Central memory CD8-positive, alpha-beta T cell (primary cell): ENCODE data around the gene KRTAP2-3.
"Not testable (repeated sequence)": the region's sequence is repeated elsewhere in the genome, so short reads cannot be mapped to it uniquely, and the experiment has no call there.

Source experiments
- ATAC-seq: fragments of 150-1000 bp; cut with Tn5 transposase; replicated peaks from 2 replicates; pipeline ENCODE4 v1.10.0; 2022; ENCODE audit warnings: mild to moderate bottlenecking, moderate FRiP score, moderate number of reproducible peaks; ENCODE audit not compliant: poor library complexity, severe bottlenecking; ENCODE audit errors: extremely low read depth
- DNase-seq, 2 donors: peaks; one replicate each; pipeline ENCODE4 v3.0.0; 2021; ENCODE audit warnings: low spot score in 2 of 2
- H3K27ac Mint-ChIP-seq: one replicate; pipeline ENCODE4 v1.8.0; 2022; ENCODE audit warnings: low read depth, mild to moderate bottlenecking, moderate library complexity, mixed read lengths
- H3K27me3 Mint-ChIP-seq: one replicate; pipeline ENCODE4 v1.8.0; 2022; ENCODE audit warnings: mixed read lengths
- H3K36me3 Mint-ChIP-seq: one replicate; pipeline ENCODE4 v1.8.0; 2022; ENCODE audit warnings: mild to moderate bottlenecking, moderate library complexity, mixed read lengths; ENCODE audit not compliant: insufficient read depth
- H3K4me1 Mint-ChIP-seq: one replicate; pipeline ENCODE4 v1.8.0; 2022; ENCODE audit warnings: mixed read lengths
- H3K4me3 Mint-ChIP-seq: one replicate; pipeline ENCODE4 v1.8.0; 2022; ENCODE audit warnings: mild to moderate bottlenecking, moderate library complexity, mixed read lengths
- H3K9me3 Mint-ChIP-seq: one replicate; pipeline ENCODE4 v1.8.0; 2022; ENCODE audit warnings: mixed read lengths

Gene KRTAP2-3

DNA sequence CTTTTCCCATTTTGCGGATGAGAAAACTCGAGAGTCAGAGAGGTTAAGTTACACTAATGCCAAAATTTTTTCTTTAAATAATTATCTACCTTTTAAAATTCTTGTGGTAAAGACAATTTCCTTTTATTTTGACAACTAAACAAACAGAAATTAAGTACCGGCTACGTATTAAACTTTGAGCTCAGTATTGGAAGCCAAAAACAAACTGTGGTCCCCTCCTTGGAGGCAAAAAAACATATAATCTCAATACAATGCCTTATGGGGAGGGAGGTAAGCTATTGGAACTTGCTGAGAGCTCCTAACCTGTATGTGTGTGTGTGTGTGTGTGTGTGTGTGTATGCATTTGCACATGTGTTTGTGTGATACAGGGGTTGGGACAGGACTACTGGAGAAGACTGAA is 3.5 kb upstream of the KRTAP2-3 start:
- no peaks in the 10 kb centered on the region for H3K36me3 Mint-ChIP-seq
- no peak for ATAC-seq
- no peak overlapping the region for H3K27ac Mint-ChIP-seq
- H3K9me3 Mint-ChIP-seq: no peaks in the 10 kb centered on the region
- H3K4me1 Mint-ChIP-seq: no peaks in the 10 kb centered on the region
- no peak overlapping the region for H3K4me3 Mint-ChIP-seq
- DNase-seq: no peak
- peaks cover 39% of the 10 kb centered on the region for H3K27me3 Mint-ChIP-seq

DNA sequence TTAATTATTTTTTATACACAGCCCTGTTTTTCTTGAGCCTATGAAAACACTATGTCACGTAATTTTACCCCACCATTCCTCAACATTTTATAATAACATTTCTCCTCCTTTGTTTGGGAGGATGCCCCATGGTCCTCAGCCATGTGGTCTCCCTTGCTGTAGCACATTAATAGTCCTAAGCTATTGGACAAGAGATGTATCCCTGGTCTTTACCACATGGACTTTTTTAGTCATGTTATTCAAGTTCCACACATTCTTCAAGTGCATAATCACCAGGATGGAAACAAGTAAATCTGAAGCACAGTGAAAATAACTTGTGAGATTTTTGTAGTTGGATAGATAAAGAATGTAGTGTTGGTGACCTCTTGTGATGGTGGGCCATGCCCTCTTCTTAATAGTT is 2.0 kb upstream of the KRTAP2-3 start:
- ATAC-seq: no peak
- Mint-ChIP-seq H3K27me3 (peaks cover 54% of the 10 kb centered on the region), H3K36me3 (no peaks in the 10 kb centered on the region), H3K4me3 (no peak overlapping the region), H3K9me3 (peaks cover 6% of the 10 kb centered on the region), H3K4me1 (no peaks in the 10 kb centered on the region), H3K27ac (no peak overlapping the region)
- DNase-seq: no peak

DNA sequence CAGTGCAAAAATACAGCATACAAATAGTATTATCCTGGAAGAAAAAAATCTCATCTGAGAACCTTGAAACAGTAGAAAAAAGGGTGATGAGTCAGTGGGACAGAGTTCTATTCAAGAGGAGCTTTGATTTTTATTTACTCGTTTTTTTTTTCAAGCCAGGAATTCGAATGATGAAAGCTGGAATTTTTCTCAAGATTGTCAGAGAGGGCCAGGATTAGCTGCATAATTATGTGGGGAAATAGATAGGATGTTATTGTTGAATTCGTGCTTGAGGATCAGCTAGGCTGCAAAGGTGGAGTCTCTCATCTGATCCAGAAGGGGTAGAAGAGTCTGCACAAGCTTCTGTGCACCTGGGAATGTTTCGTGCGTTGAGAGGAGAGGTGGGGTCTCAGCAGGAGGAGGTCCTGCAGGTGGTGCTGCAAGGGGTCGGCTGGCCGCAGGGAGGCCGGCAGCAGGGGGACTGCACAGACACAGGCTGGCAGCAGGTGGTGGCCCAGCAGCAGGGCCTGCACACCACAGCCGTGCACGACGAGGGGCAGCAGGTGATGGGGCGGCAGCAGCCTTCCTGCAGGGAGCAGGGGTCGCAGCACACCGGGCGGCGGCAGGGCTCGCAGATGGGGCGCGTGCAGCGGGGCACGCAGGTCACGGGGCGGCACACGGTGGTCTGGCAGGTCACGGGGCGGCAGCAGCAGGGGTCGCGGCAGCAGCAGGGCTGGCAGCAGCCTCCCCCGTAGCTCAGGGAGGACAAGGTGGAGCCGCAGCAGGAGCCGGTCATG is 450 bp downstream of the KRTAP2-3 start:
- H3K27ac Mint-ChIP-seq, DNase-seq, H3K9me3 Mint-ChIP-seq, H3K4me3 Mint-ChIP-seq, H3K36me3 Mint-ChIP-seq, H3K4me1 Mint-ChIP-seq, ATAC-seq: not testable (repeated sequence)
- H3K27me3 Mint-ChIP-seq: peaks cover 68% of the 10 kb centered on the region

DNA sequence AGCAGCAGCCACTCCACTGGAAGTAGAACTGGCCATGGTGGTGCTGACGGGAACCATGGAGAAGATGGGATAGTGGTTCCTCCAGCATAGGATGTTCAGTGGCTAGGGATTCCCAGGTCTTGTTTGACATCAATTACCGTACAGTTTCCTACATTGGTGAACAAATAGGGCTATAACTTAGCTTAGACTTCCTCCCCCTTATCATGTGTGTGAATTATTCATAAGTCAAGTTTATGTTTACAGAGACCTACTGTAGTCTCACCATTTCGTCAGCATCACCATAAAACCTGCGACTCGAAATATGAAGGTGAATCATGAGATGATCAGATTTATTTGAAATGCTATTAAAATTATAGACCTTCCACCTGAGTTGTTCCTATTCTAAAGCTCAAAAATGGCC is 1.2 kb downstream of the KRTAP2-3 start:
- H3K27me3 Mint-ChIP-seq: peaks cover 76% of the 10 kb centered on the region
- no peak overlapping the region for H3K27ac Mint-ChIP-seq
- no peak for DNase-seq
- no peaks in the 10 kb centered on the region for H3K4me1 Mint-ChIP-seq
- H3K36me3 Mint-ChIP-seq: no peaks in the 10 kb centered on the region
- H3K4me3 Mint-ChIP-seq: no peak overlapping the region
- peaks cover 6% of the 10 kb centered on the region for H3K9me3 Mint-ChIP-seq
- no peak for ATAC-seq

DNA sequence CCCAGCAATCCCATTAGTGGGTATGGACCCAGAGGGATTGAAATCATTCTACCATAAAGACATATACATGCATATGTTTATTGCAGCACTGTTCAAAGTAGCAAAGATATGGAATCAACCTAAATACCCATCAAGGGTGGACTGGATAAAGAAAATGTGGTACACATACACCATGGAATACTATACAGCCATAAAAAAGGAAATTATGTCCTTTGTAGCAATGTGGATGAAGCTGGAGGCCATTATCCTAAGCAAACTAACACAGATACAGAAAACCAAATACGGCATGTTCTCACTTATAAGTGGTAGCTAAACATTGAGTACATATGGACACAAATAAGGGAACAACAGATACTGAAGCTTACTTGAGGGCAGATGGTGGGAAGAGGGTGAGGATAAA is 2.4 kb downstream of the KRTAP2-3 start:
- no peaks in the 10 kb centered on the region for H3K36me3 Mint-ChIP-seq
- ATAC-seq (no peak), DNase-seq (no peak)
- H3K4me3 Mint-ChIP-seq: no peak overlapping the region
- peaks cover 87% of the 10 kb centered on the region for H3K27me3 Mint-ChIP-seq
- H3K27ac Mint-ChIP-seq: no peak overlapping the region
- H3K4me1 Mint-ChIP-seq: no peaks in the 10 kb centered on the region
- H3K9me3 Mint-ChIP-seq: peaks cover 6% of the 10 kb centered on the region

DNA sequence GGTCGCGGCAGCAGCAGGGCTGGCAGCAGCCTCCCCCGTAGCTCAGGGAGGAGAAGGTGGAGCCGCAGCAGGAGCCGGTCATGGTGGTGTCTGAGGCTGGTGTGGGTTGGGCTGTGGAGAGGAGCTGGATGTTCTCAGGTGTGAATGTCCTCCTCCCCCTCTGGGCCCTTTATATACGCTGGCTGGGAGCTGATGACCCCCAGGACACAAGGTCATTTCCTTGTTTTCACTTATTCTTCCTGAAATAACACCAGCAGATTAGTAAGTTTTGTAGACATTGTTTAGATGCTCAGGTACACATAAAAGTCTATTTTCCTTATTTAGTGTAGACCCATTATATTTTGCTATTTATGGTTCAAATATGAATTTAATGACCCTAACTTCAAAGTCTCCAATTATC is 4.8 kb downstream of the KRTAP2-3 start, which contains the start of gene KRTAP2-2:
KRTAP2-2 (minus strand) TSS at position 101 of the 400 bp plus-strand sequence; CDS start at position 82, 19 bp downstream.
- H3K27me3 Mint-ChIP-seq: peaks cover 82% of the 10 kb centered on the region

DNA sequence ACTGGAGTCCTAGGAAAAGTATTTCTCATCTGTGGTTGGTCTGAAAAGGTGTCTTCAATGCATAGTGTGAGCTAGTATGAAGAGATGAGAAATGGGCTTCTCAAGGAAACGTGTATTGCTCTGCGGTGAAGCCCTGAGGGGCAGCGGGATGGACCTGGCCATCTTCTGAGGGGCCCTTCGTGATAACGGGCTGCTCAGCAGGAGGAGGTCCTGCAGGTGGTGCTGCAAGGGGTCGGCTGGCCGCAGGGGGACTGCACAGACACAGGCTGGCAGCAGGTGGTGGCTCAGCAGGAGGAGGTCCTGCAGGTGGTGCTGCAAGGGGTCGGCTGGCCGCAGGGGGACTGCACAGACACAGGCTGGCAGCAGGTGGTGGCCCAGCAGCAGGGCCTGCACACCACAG is 5.4 kb downstream of the KRTAP2-3 start:
- H3K4me1 Mint-ChIP-seq, H3K27ac Mint-ChIP-seq: not testable (repeated sequence)

More for the DNA sequence above, 4.8 kb downstream of the KRTAP2-3 start, which contains the start of gene KRTAP2-2:
- not testable (repeated sequence) for H3K9me3 Mint-ChIP-seq, H3K4me1 Mint-ChIP-seq, H3K4me3 Mint-ChIP-seq, DNase-seq, H3K27ac Mint-ChIP-seq, ATAC-seq, H3K36me3 Mint-ChIP-seq

DNA sequence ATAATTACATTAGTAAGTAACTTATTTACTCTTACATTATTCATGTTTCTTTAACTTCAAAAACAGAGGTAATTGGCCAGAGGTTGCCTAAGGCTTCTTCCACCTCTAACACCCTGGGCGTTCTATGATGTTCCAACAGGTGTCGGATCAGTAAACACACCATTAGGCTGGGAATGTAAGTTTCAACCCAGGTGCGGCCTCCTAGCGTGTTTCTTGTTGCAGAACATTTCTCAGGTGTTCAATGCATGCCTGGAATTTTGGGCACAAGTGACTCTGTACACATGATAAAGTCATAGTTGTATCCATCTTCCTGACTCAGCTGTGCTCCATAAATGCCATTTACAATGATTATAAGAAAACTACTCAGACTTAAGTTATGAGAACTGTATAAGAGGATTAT is 5.9 kb downstream of the KRTAP2-3 start:
- Mint-ChIP-seq H3K4me3 (no peak overlapping the region), H3K9me3 (peaks cover 6% of the 10 kb centered on the region), H3K27ac (no peak overlapping the region), H3K4me1 (no peaks in the 10 kb centered on the region), H3K27me3 (peaks cover 79% of the 10 kb centered on the region), H3K36me3 (no peaks in the 10 kb centered on the region)
- no peak for ATAC-seq
- DNase-seq: no peak

More for the DNA sequence above, 5.4 kb downstream of the KRTAP2-3 start:
- H3K36me3 Mint-ChIP-seq, H3K9me3 Mint-ChIP-seq, H3K4me3 Mint-ChIP-seq, DNase-seq, ATAC-seq: not testable (repeated sequence)
- peaks cover 80% of the 10 kb centered on the region for H3K27me3 Mint-ChIP-seq

DNA sequence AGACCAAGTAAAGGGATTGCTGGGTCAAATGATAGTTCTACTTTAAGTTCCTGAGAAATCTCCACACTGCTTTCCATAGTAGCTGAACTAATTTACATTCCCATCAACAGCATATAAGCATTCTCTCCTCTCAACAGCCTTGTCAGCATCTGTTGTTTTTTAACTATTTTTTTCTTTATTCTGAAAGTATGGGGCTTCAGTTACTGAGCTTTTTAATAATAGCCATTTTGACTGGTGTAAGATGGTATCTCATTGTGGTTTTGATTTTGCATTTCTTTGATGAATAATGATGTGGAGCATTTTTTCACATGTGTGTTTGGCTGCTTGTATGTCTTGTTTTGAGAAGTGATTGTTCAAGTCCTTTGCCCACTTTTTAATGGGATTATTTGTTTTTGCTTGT is 7.3 kb downstream of the KRTAP2-3 start:
- Mint-ChIP-seq H3K27ac (no peak overlapping the region), H3K36me3 (no peaks in the 10 kb centered on the region), H3K9me3 (peaks cover 2% of the 10 kb centered on the region), H3K4me1 (no peaks in the 10 kb centered on the region), H3K4me3 (no peak overlapping the region), H3K27me3 (peaks cover 79% of the 10 kb centered on the region)
- no peak for ATAC-seq
- no peak for DNase-seq

DNA sequence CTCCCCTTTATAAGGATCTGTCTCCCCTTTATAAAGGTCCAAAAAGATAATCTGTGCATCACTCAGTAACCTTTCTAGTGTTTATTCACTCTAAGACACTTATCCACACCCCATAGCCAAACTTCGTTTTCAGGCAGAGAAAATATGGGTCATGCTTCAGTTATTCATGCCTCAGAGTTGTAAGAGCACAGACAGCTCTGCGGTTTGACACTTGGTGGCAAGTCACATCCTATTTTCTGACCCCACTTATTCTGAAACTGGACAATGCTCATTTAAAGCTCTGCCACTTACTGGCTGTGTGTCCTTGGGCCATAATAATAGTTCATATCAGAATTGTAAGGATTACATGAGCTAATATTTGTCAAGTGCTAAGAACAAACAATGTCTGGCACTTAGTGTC is 10.8 kb downstream of the KRTAP2-3 start:
- ATAC-seq: no peak
- H3K4me3 Mint-ChIP-seq: no peak overlapping the region
- H3K27me3 Mint-ChIP-seq: peaks cover 81% of the 10 kb centered on the region
- H3K4me1 Mint-ChIP-seq: no peaks in the 10 kb centered on the region
- H3K27ac Mint-ChIP-seq: no peak overlapping the region
- no peaks in the 10 kb centered on the region for H3K36me3 Mint-ChIP-seq
- no peaks in the 10 kb centered on the region for H3K9me3 Mint-ChIP-seq
- DNase-seq: no peak

DNA sequence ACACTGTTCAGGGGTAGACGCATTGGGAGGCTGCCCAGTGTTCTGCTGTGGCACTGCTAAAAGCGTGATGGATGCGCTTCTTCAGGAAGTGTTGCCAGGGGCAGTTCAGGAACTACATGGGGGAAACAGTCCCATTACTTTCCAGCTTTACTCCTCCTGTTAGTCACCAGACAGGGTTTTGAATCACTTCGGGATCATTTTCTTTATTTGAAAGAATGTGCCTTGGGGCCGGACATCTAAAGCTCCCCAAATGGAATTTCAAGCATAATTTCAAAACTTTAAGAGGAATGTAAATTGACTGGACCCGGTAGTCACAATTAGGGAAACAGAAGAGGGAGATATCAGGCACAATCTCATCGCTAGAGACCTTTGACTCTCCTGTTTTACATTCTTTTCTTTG is 11.5 kb downstream of the KRTAP2-3 start:
- no peaks in the 10 kb centered on the region for H3K9me3 Mint-ChIP-seq
- H3K4me1 Mint-ChIP-seq: no peaks in the 10 kb centered on the region
- H3K36me3 Mint-ChIP-seq: no peaks in the 10 kb centered on the region
- peaks cover 74% of the 10 kb centered on the region for H3K27me3 Mint-ChIP-seq
- DNase-seq (no peak), ATAC-seq (no peak)
- H3K4me3 Mint-ChIP-seq: no peak overlapping the region
- H3K27ac Mint-ChIP-seq: no peak overlapping the region

DNA sequence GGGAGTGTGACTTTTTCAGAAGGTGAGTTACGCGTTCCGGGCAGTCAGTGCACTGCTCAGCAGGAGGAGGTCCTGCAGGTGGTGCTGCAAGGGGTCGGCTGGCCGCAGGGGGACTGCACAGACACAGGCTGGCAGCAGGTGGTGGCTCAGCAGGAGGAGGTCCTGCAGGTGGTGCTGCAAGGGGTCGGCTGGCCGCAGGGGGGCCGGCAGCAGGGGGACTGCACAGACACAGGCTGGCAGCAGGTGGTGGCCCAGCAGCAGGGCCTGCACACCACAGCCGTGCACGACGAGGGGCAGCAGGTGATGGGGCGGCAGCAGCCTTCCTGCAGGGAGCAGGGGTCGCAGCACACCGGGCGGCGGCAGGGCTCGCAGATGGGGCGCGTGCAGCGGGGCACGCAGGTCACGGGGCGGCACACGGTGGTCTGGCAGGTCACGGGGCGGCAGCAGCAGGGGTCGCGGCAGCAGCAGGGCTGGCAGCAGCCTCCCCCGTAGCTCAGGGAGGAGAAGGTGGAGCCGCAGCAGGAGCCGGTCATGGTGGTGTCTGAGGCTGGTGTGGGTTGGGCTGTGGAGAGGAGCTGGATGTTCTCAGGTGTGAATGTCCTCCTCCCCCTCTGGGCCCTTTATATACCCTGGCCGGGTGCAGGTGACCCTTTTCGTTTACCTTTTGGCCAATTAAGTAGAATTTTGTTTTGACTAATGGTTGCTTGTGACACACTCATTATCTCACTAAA is 13.0 kb downstream of the KRTAP2-3 start, which contains the start of gene KRTAP2-1:
KRTAP2-1 (minus strand) TSS at position 582 of the 731 bp plus-strand sequence; CDS start at position 533, 49 bp downstream.
- H3K9me3 Mint-ChIP-seq, H3K4me3 Mint-ChIP-seq, H3K27ac Mint-ChIP-seq: not testable (repeated sequence)

DNA sequence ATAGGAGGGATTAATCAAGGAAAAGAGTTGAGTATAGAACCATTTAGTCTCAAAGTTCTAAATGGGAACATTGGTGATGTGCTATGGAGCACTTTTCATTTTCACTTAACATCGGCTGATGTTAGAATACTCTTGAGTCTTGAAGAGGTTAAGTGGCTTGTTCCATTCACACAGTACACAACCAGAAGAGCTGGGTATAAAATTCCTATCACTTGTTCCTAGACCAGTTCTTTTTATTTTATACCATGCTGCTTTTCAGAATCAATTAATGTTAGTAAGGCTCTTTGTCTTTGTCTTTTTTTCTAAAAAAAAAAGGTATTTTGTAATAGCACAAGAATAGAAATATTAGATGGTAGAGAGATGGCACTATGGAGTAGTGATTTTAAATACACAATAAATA is 17.0 kb downstream of the KRTAP2-3 start:
- ATAC-seq: no peak
- no peaks in the 10 kb centered on the region for H3K4me1 Mint-ChIP-seq
- no peak overlapping the region for H3K27ac Mint-ChIP-seq
- no peaks in the 10 kb centered on the region for H3K36me3 Mint-ChIP-seq
- peaks cover 67% of the 10 kb centered on the region for H3K27me3 Mint-ChIP-seq
- no peak overlapping the region for H3K4me3 Mint-ChIP-seq
- no peaks in the 10 kb centered on the region for H3K9me3 Mint-ChIP-seq
- DNase-seq: no peak

More for the DNA sequence above, 13.0 kb downstream of the KRTAP2-3 start, which contains the start of gene KRTAP2-1:
- not testable (repeated sequence) for ATAC-seq, H3K36me3 Mint-ChIP-seq, DNase-seq, H3K4me1 Mint-ChIP-seq
- H3K27me3 Mint-ChIP-seq: peaks cover 67% of the 10 kb centered on the region
